Loucy (cell line): ENCODE results near the gene NDST4.
A peak's percentile ranks its signal among the peaks of the same experiment; 100 is the strongest.

Source experiments
- H2AFZ ChIP-seq: fragments of 200-600 bp; sonication (generic); 2 replicates; pipeline ENCODE4 v1.6.0; 2016; ENCODE audit warnings: antibody characterized with exemption, mild to moderate bottlenecking, low read length, moderate library complexity
- H3F3A ChIP-seq: fragments of 200-600 bp; 2 replicates; pipeline ENCODE4 v1.6.0; 2016; ENCODE audit warnings: antibody characterized with exemption, low read depth, mild to moderate bottlenecking
- H3K27me3 ChIP-seq: fragments of 200-600 bp; sonication (generic); 2 replicates; pipeline ENCODE4 v1.6.1; 2014; ENCODE audit warnings: low read length, mild to moderate bottlenecking; ENCODE audit not compliant: insufficient read depth, poor library complexity, severe bottlenecking
- H3K36me3 ChIP-seq: fragments of 200-600 bp; sonication (generic); 2 replicates; pipeline ENCODE4 v1.6.1; 2016; ENCODE audit warnings: low read length; ENCODE audit not compliant: insufficient read depth
- H3K4me1 ChIP-seq: fragments of 200-600 bp; sonication (generic); 2 replicates; pipeline ENCODE4 v1.5.1; 2014; ENCODE audit warnings: low read length, mild to moderate bottlenecking; ENCODE audit not compliant: insufficient read depth, poor library complexity, severe bottlenecking
- H3K4me2 ChIP-seq: fragments of 200-600 bp; sonication (generic); 2 replicates; pipeline ENCODE4 v1.6.0; 2014; ENCODE audit warnings: antibody characterized with exemption, low read length, low read depth, mild to moderate bottlenecking; ENCODE audit not compliant: poor library complexity, severe bottlenecking
- H3K4me3 ChIP-seq: fragments of 200-600 bp; sonication (generic); 2 replicates; pipeline ENCODE4 v1.5.1; 2014; ENCODE audit warnings: low read length, mild to moderate bottlenecking, mixed read lengths; ENCODE audit not compliant: poor library complexity, severe bottlenecking
- H3K79me2 ChIP-seq: fragments of 200-600 bp; sonication (generic); 2 replicates; pipeline ENCODE4 v1.6.1; 2014; ENCODE audit warnings: low read length; ENCODE audit not compliant: insufficient read depth
- H3K9ac ChIP-seq: fragments of 200-600 bp; sonication (generic); 2 replicates; pipeline ENCODE4 v1.6.0; 2014; ENCODE audit warnings: mild to moderate bottlenecking, low read depth, low read length, moderate library complexity; ENCODE audit not compliant: poor library complexity, severe bottlenecking
- H3K9me2 ChIP-seq: fragments of 200-600 bp; sonication (generic); replicated peaks from 2 replicates; pipeline ENCODE4 v1.6.1; 2016; ENCODE audit warnings: low read depth, low read length, mixed read lengths
- H3K9me3 ChIP-seq: fragments of 200-600 bp; sonication (generic); 2 replicates; pipeline ENCODE4 v1.6.1; 2014; ENCODE audit warnings: mild to moderate bottlenecking, antibody characterized with exemption, low read length, low read depth; ENCODE audit not compliant: insufficient read depth
- H4K20me1 ChIP-seq: fragments of 200-600 bp; sonication (generic); 2 replicates; pipeline ENCODE4 v1.6.0; 2014; ENCODE audit warnings: antibody characterized with exemption, low read length, mild to moderate bottlenecking; ENCODE audit not compliant: insufficient read depth, poor library complexity, severe bottlenecking
- EZH2phosphoT487 ChIP-seq: fragments of 200-600 bp; IDR thresholded peaks from 2 replicates; pipeline ENCODE4 v1.6.1; 2018; ENCODE audit warnings: antibody characterized with exemption, mild to moderate bottlenecking, moderate library complexity, borderline replicate concordance
- TF ChIP-seq, protein P1 (sequence below): fragments of 200-600 bp; sonication (generic); conservative IDR thresholded peaks from 2 replicates; pipeline ENCODE4 v1.5.1; 2014; ENCODE audit warnings: mild to moderate bottlenecking, antibody characterized with exemption, low read length

The NDST4 gene

DNA sequence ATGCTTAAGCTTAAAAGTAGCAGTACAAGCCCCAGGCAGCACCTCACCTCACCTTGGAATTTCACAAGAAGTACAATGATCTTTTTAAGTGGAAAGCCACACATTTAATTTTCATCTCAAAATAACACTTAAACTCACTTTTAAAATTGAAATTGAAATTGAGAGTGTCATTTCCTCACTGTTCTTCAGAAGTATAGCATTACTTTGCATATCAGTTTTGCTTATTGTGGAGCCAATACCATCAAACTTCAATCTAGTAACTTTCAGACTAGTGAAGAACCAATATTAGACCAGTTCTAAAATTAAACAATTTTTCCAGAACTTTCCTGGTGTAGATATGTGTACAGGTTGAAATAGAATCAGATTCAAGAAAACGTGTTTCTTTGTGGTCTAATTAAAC, 242.4 kb downstream of the NDST4 start:
- H3K36me3 ChIP-seq: no peaks in the 10 kb centered on the region
- no peaks in the 10 kb centered on the region for H3K9me2 ChIP-seq
- H3K9ac ChIP-seq: no peak overlapping the region
- H3K4me1 ChIP-seq: no peaks in the 10 kb centered on the region
- no peak for TF ChIP-seq EZH2phosphoT487
- TF ChIP-seq, protein P1, sequence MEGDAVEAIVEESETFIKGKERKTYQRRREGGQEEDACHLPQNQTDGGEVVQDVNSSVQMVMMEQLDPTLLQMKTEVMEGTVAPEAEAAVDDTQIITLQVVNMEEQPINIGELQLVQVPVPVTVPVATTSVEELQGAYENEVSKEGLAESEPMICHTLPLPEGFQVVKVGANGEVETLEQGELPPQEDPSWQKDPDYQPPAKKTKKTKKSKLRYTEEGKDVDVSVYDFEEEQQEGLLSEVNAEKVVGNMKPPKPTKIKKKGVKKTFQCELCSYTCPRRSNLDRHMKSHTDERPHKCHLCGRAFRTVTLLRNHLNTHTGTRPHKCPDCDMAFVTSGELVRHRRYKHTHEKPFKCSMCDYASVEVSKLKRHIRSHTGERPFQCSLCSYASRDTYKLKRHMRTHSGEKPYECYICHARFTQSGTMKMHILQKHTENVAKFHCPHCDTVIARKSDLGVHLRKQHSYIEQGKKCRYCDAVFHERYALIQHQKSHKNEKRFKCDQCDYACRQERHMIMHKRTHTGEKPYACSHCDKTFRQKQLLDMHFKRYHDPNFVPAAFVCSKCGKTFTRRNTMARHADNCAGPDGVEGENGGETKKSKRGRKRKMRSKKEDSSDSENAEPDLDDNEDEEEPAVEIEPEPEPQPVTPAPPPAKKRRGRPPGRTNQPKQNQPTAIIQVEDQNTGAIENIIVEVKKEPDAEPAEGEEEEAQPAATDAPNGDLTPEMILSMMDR: no peak
- H3K4me2 ChIP-seq: no peak overlapping the region
- no peaks in the 10 kb centered on the region for H4K20me1 ChIP-seq
- no peak overlapping the region for H3K4me3 ChIP-seq
- H3K79me2 ChIP-seq: no peaks in the 10 kb centered on the region
- H3F3A ChIP-seq: no peaks in the 10 kb centered on the region
- H3K9me3 ChIP-seq: no peaks in the 10 kb centered on the region
- no peak overlapping the region for H2AFZ ChIP-seq
- no peaks in the 10 kb centered on the region for H3K27me3 ChIP-seq

DNA sequence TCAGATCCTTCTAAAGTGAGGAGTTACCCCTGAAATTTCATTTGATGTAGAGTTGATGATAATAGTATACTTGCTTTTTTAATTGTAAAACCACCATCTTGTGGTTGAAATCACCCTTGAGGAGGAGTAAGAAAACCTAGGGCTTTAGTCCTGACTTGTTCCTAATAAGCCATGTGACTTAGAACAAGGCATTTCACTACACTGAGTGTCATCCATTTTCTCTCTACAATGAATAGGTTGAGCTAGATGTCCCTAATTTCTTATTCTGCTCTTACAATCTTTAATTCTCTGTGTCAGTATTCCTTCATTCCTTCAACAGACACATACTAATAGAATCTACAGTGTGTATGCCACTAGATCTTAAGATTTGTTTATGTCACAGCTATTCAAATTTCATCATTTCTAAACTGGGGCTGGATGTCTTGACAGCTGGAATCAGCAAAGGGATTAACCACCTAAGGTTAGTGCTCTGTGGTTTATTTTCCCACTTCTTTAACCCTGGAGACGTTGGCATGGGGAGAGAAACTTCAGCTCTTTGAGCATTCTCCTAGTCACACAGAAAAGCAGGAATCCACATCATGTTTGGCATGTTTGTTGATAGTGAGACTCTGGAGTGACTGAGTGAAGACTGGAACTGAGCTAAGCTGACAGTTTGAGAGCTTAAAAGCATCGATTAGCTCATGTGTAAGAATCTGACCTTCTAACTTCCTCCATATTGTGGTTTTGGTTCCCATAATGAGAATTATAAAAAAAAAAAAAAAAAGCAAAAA, 246.3 kb downstream of the NDST4 start:
- H3F3A ChIP-seq: no peaks in the 10 kb centered on the region
- TF ChIP-seq, protein P1: no peak
- no peak for TF ChIP-seq EZH2phosphoT487
- H3K79me2 ChIP-seq: no peaks in the 10 kb centered on the region
- H3K36me3 ChIP-seq: no peaks in the 10 kb centered on the region
- no peaks in the 10 kb centered on the region for H4K20me1 ChIP-seq
- no peaks in the 10 kb centered on the region for H3K4me1 ChIP-seq
- no peak overlapping the region for H3K9ac ChIP-seq
- no peaks in the 10 kb centered on the region for H3K27me3 ChIP-seq
- no peaks in the 10 kb centered on the region for H3K9me2 ChIP-seq
- no peaks in the 10 kb centered on the region for H3K9me3 ChIP-seq
- H2AFZ ChIP-seq: peak overlapping the region; percentile 53; the same call in 1 of the 2 replicates
- H3K4me2 ChIP-seq: no peak overlapping the region
- no peak overlapping the region for H3K4me3 ChIP-seq

DNA sequence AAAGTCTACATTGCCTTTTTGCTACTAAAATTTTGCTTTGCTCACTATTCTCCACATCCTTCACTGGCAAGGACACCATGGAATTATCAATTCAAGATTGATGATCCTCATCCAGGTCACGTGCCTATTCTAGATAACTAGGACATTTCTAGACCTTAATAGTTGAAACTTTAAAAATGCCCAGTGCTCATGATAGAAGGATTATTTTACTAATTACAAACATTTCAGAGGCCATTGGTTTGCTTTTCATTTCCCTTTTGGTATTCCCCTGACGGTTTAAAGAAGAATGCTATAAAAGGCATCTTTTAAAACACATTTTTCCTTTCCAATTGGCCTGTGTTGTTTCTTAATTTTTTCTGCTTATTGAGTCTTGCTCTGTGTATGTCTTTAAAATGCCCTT, 249.4 kb downstream of the NDST4 start:
- Histone ChIP-seq H2AFZ (no peak overlapping the region), H3K9me2 (no peaks in the 10 kb centered on the region), H3K36me3 (no peaks in the 10 kb centered on the region), H3K9ac (no peak overlapping the region), H3K79me2 (no peaks in the 10 kb centered on the region), H3K4me1 (no peaks in the 10 kb centered on the region), H3F3A (no peaks in the 10 kb centered on the region), H3K9me3 (no peaks in the 10 kb centered on the region), H3K4me2 (no peak overlapping the region), H4K20me1 (no peaks in the 10 kb centered on the region), H3K27me3 (no peaks in the 10 kb centered on the region), H3K4me3 (no peak overlapping the region)
- TF ChIP-seq, protein P1: no peak
- TF ChIP-seq EZH2phosphoT487: no peak
